GM19395 (cell line): Measurements from ENCODE around the gene HDAC4.
"Not testable (repeated sequence)": the region's sequence is repeated elsewhere in the genome, so short reads cannot be mapped to it uniquely, and the experiment has no call there.

Source experiments
- ATAC-seq: cut with Tn5 transposase; IDR thresholded peaks from one replicate; pipeline ENCODE4 v1.9.1; 2021; ENCODE audit warnings: mild to moderate bottlenecking, moderate library complexity; ENCODE audit not compliant: unreplicated experiment

The HDAC4 gene

DNA sequence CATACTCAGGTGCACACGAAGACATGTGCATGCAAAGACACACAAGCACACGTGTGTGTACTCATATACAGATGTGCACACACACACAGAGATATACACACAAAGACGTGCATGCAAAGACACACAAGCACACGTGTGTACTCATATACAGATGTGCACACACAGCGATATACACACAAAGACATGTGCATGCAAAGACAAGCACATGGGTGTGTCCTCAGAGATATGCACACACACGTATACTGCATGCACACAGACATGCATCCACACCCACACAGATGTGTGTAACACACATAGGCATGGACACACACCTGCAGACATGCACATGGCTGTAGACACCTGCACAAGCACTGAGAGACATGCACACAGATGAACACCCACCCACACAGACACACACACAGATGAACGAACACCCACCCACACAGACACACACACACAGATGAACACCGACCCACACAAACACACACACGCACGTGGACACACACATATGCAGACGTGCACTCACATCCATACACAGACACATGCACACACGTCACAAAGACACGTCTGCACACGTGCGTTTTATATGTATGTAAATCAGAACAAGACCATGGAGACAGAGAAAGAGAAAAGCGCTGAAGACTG, 321.0 kb downstream of the HDAC4 start:
- no peak for ATAC-seq

DNA sequence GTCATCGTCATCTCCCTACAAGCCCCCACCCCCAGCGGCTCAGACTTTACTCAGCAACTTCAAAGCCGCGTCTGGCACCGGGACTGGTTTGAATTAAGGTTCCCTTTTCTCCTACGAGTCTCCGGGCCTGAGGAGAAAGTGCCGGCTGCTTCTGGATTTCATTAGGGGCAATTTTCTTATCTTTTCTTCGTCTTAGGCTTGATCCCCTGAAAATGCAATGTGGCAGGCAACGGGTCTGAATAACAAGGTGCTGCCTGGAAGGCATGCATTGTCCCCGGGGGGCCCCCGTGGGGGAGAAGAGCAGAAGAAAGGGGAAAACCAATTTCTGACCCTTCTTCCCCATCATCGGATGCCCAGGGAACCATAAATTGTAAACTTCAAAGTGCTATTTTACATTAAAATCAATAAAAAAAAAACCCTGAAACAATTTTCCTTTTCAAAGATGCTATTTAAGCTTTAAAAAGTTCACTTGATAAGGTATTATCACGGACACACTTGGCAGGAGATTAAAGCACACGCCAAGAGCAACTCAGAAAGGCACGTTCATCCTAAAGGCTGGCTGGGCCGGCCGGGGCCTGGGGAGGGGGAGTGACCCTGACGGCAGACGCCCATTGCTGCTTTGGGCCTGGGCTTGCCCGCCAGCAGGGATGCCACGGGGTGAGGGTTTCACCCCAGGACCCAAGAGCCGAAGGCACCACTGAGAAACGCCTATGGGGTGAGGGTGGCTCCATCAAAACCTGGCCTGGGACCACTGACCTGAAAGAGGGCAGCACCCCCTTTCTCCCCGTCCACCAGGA, 322.5 kb downstream of the HDAC4 start:
- no peak for ATAC-seq

- no peak for ATAC-seq
Observed at GRCh38 chr2:239077260-239077659, 323.6 kb downstream of the HDAC4 start.

GRCh38 chr2:239075918-239076758, 324.7 kb downstream of the HDAC4 start:
- ATAC-seq, result no peak

GRCh38 chr2:239073745-239074530, 326.9 kb downstream of the HDAC4 start:
- no peak for ATAC-seq

DNA sequence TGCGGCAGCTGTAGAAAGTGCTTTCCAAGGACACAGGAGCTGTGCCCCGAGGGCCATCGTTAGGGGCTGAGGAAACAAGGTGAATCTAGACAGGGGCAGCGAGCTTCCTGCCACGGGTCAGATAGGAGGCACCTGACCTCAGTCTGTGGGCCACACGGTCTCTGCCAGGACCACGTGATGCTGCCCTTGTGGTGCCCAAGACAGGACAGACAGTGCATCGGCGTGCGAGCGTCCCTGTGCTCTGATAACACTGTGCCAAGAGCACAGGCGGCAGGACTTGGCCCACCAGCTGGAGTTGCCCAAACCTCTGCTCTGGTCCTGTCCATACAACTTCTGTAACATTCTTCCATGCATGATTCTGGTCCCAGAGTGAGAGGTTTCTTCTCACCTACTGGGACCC, 327.6 kb downstream of the HDAC4 start:
- no peak for ATAC-seq

DNA sequence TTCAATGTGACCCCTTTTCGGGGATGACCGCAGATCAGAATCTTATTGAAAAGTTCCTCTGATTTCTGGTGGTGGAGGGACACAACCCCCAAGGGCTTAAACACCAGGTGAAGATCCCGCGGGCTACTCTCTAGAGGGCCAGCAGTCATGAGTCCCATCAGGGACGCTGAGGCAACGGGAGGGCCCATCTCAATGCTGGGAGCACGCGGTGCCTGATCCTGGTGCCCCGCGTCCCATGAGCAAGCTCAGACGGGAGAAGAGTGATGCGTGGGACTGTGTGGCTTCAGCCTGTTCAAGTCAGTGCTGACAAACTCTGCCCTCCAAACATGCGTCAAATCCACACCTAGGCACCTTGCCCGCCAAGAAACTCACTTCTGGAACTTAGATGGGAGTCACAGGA, 328.0 kb downstream of the HDAC4 start:
- ATAC-seq, result no peak

DNA sequence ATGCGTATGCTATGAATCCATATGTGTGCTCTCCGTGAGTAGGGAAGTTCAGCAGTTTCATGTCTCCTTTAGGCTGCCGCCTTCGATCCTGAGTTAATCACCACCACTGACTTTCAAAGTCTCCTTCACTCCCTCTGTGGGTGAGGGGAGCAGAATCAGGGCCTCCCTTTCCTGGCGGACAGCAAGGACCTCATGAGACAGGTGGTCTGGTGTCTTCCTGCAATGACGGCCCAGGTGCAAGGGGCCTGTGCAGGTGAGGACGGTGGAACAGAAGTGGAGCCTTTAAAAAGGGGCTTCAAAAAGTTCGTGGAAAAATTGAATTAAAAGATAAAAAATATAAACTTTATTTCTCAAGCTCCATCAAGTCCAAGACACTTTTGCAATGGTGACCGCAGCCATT, 330.4 kb downstream of the HDAC4 start:
- ATAC-seq, result no peak

GRCh38 chr2:239069362-239070333, 331.2 kb downstream of the HDAC4 start:
- not testable (repeated sequence) for ATAC-seq

- ATAC-seq, result no peak
Observed at GRCh38 chr2:239068411-239068810, 332.4 kb downstream of the HDAC4 start.

GRCh38 chr2:239067196-239067865, 333.5 kb downstream of the HDAC4 start:
- no peak for ATAC-seq

DNA sequence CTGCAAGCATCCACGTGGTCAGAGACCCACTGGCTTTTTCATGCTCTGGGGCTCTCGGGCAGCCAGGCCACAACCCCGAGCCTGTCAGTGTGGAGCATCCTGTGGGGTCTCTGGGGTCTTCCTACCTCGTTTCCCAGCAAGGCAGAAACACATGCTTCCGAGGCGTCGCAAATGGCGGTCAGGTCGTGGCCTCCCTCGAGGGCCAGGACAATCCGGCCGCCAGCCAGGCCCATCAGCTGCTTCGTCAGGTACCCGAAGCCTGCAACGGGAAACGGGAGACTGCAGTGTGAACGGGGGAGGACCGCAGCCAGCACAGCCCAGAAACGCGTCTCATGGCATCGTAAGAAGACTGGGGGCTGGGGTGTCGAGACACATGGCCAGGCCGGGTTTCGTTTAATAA, 334.2 kb downstream of the HDAC4 start:
- ATAC-seq, result no peak

DNA sequence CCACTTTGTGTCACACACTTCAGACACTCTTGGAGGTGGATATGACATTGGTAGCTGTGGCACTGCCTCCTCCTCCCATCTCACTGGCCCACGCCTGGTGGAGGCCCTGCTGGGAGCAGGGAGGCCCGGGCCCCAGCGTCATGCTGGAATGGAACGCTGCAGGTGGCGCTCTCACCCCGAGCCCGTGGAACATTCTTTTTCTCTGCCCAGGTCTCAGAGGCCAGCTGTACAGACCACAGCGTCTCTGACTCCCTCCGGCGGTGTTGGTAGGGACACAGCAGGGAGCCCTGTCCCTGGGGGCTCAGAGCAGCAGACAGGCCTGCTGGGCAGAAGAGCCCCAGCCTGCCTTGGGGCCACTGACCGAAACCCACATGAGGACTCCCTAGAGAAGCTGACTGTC, 334.9 kb downstream of the HDAC4 start:
- no peak for ATAC-seq

GRCh38 chr2:239065537-239065936, 335.3 kb downstream of the HDAC4 start:
- ATAC-seq, result no peak

DNA sequence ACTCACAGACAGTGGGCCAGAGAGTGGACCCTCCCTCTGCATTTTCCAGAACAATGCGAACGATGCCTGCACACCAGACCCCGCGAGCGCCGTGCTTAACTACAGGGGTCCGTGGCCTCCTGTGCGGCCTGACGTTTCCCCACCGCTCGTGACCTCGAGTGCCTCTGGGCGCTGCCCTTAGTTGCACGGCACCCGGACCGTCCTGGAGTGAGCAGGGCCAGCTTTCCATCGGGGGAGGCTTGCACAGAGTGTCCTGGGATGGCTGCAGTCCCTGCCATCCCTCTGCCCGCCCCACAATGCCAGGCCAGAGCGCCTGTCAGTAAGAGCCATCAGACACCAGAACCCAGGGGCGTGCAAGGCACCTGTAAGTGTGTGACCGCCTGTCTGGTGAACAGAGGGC, 335.9 kb downstream of the HDAC4 start:
- ATAC-seq, result no peak

DNA sequence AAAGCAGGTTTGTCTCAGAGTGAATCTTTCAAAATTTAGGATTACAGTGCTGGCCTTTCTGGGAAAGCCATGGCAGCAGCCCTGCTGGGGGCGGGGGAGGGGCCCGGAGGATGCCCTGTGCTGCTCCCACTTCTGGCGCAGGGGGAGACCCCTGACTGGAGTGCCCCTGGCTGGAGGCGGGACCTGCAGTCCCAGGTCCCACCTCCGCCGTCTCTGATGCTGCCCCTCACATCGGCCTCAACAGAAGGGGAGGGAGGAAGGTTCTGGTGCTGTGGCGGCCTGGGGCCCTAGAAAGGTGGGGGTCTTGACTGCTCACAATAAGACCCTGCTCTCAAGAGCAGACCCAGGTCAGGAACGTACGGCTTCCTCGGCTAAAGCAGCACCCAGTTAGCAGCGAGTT, 336.6 kb downstream of the HDAC4 start:
- ATAC-seq, result no peak

DNA sequence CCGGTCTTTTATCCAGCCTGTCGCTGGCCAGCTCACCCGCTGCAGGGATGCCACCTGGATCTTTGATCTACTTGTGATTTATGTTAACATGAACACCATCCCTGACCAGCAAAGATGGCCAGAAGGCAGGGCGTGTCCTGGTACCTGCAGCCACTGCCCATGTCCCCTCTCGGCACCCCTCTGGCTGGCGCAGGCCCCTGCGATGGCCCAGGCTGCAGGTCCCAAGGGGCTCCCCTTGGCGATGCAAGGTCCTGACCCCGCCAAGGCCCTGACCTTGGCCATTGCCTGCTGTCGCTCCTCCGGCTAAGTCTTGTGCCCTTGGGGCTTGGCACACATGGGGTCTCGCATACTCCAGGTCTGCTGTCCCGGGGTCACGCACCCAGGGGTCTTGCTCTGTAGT, 338.1 kb downstream of the HDAC4 start:
- ATAC-seq, result no peak

GRCh38 chr2:239061824-239062570, 338.8 kb downstream of the HDAC4 start:
- ATAC-seq, result no peak
